ENCODE results near the gene RAF1. TPM values are rescaled to one million over a fixed set of nuclear protein-coding genes. Genes with fewer than 3 reads are reported as not detected.
A peak's percentile ranks its signal among the peaks of the same experiment; 100 is the strongest.
"Not testable (repeated sequence)": the region's sequence is repeated elsewhere in the genome, so short reads cannot be mapped to it uniquely, and the experiment has no call there.

RAF1 gene
- 51.0 and 54.6 TPM in 2 replicates for total RNA-seq (2014; rRNA removed; shearing (Covaris generic))

GRCh38 chr3:12663936-12664908, at the start of gene RAF1:
Gene RAF1 (minus strand): TSS chr3:12664117. CDS start chr3:12618721, 45,396 bp downstream.
- DNase-seq (ENCODE audit: low spot score) = peak; percentile 95

GRCh38 chr3:12710062-12710461, 46.1 kb upstream of the RAF1 start:
- DNase-seq (ENCODE audit: low spot score) = no peak

- DNase-seq (ENCODE audit: low spot score) = no peak
Measured at GRCh38 chr3:12709334-12709733, 45.4 kb upstream of the RAF1 start.

- DNase-seq (ENCODE audit: low spot score) = no peak
Measured at GRCh38 chr3:12708584-12709192, 44.8 kb upstream of the RAF1 start.

GRCh38 chr3:12707449-12707848, 43.5 kb upstream of the RAF1 start:
- DNase-seq (ENCODE audit: low spot score) = no peak

- DNase-seq (ENCODE audit: low spot score) = peak; percentile 79
Measured at GRCh38 chr3:12706504-12707253, 42.8 kb upstream of the RAF1 start.

GRCh38 chr3:12705981-12706380, 42.1 kb upstream of the RAF1 start:
- no peak for DNase-seq (ENCODE audit: low spot score)

GRCh38 chr3:12705374-12705926, 41.5 kb upstream of the RAF1 start:
- no peak for DNase-seq (ENCODE audit: low spot score)

GRCh38 chr3:12702501-12702900, 38.6 kb upstream of the RAF1 start:
- DNase-seq (ENCODE audit: low spot score) = no peak

- DNase-seq (ENCODE audit: low spot score) = not testable (repeated sequence)
Measured at GRCh38 chr3:12701601-12702000, 37.7 kb upstream of the RAF1 start.

- no peak for DNase-seq (ENCODE audit: low spot score)
Measured at GRCh38 chr3:12700800-12701199, 36.9 kb upstream of the RAF1 start.

- DNase-seq (ENCODE audit: low spot score) = no peak
Measured at GRCh38 chr3:12695916-12696315, 32.0 kb upstream of the RAF1 start.

- DNase-seq (ENCODE audit: low spot score) = no peak
Measured at GRCh38 chr3:12695112-12695511, 31.2 kb upstream of the RAF1 start.

GRCh38 chr3:12692444-12692843, 28.5 kb upstream of the RAF1 start:
- DNase-seq (ENCODE audit: low spot score) = no peak

GRCh38 chr3:12689997-12690711, 26.2 kb upstream of the RAF1 start:
- no peak for DNase-seq (ENCODE audit: low spot score)

GRCh38 chr3:12687948-12688347, 24.0 kb upstream of the RAF1 start:
- DNase-seq (ENCODE audit: low spot score) = no peak

GRCh38 chr3:12686096-12686495, 22.2 kb upstream of the RAF1 start:
- DNase-seq (ENCODE audit: low spot score) = no peak

- no peak for DNase-seq (ENCODE audit: low spot score)
Measured at GRCh38 chr3:12681943-12682390, 18.1 kb upstream of the RAF1 start.

- no peak for DNase-seq (ENCODE audit: low spot score)
Measured at GRCh38 chr3:12681089-12681942, 17.4 kb upstream of the RAF1 start.

- DNase-seq (ENCODE audit: low spot score) = no peak
Measured at GRCh38 chr3:12679468-12679867, 15.6 kb upstream of the RAF1 start.
